Pancreas (tissue), 10 donors: Measurements from ENCODE around the gene PATE4. TPM values are rescaled to one million over a fixed set of nuclear protein-coding genes. Genes with fewer than 3 reads are reported as not detected.

Experiments used
- ATAC-seq, 4 donors: fragments of 200-7000 bp; cut with Tn5 transposase; one replicate each; pipeline versions ENCODE4 v1.8.0 to v1.9.1; 2020; ENCODE audit warnings: mild to moderate bottlenecking in 4 of 4, moderate library complexity in 4 of 4
- DNase-seq, 6 donors: peaks; one replicate each; pipeline ENCODE4 v3.0.0-alpha.2; 2020
- FAIRE-seq: peaks from 2 replicates; lab custom pipeline; 2012; peaks lifted over from hg19 to GRCh38; lab: Jason Lieb, UNC
- H3K27ac ChIP-seq, 4 donors: fragments of 200-600 bp; sonication (generic); 1 replicate in 3 of 4; 2 replicates in 1 of 4; pipeline versions ENCODE4 v1.5.0 to v1.8.0; 2020
- H3K27me3 ChIP-seq, 4 donors: fragments of 200-600 bp; one replicate each; pipeline ENCODE4 v1.8.0; 2021
- H3K36me3 ChIP-seq, 3 donors: fragments of 200-600 bp; sonication (generic) in 1 of 3; one replicate each; pipeline versions ENCODE4 v1.5.0 to v1.8.0; 2020 to 2021
- H3K4me1 ChIP-seq, 3 donors: fragments of 200-600 bp; one replicate each; pipeline ENCODE4 v1.8.0; 2021
- H3K4me3 ChIP-seq, 4 donors: fragments of 200-600 bp; sonication (generic) in 2 of 4; one replicate each; pipeline versions ENCODE4 v1.5.0 to v1.8.0; 2020 to 2021
- H3K9me3 ChIP-seq, 4 donors: fragments of 200-600 bp; one replicate each; pipeline ENCODE4 v1.8.0; 2021
- WGBS, 2 donors: extraction: QIAGEN DNeasy Blood & Tissue Kit; methylation state at CpG; one replicate each; pipeline ENCODE4 v1.1.7; 2013; 5-methylcytosine and 5-hydroxymethylcytosine counted together
- intact Hi-C, 3 donors: fragments of 100-400 bp; cut with DNase I; formaldehyde crosslinking; loops; one replicate each; pipeline versions ENCODE4 v1.11.1 to v1.14.2; 2022
- polyA plus RNA-seq, 2 donors: library from polyadenylated mRNA; stranded (reverse); fragments of 200-250 nt; gene quantifications; one replicate each; pipeline ENCODE4 v1.2.3, GENCODE V29; 2013
- total RNA-seq, 6 donors: library from RNA; stranded (reverse); fragmentation: NEBNext Ultra II Directional in 4 of 6; extraction: Animal tissue kit (Norgen Biotek cat#: 25700) in 4 of 6; gene quantifications; one replicate each; pipeline versions ENCODE4 v1.2.1 to v1.2.4, GENCODE V29; 2021 to 2023
- TF ChIP-seq, protein P1 (sequence below), 4 donors: fragments of 200-600 bp; sonication (generic) in 3 of 4; IDR thresholded peaks; one replicate each; pipeline versions ENCODE4 v1.5.0 to v1.8.0; 2021; ENCODE audit warnings: antibody characterized with exemption in 4 of 4
- donor health status: healthy with polysubstance abuse.
- donor health status: DM: no; HTN: no; CAD: no; lungs with moderate emphysema.
- donor health status: DM: no; HTN: no; CAD: no.
- donor health status: control.
- donor health status: control.
- donor health status: Bipolar disorder and iron deficiency.
- donor health status: DM: yes; HTN: yes; CAD: no.
- donor health status: DM: no; HTN: no; CAD: no.
- donor health status: DM: no; HTN: no; CAD: no.
- donor health status: DM: yes; HTN: yes; CAD: no.

Gene PATE4
- total and polyA plus RNA-seq, 8 donors: not detected

DNA sequence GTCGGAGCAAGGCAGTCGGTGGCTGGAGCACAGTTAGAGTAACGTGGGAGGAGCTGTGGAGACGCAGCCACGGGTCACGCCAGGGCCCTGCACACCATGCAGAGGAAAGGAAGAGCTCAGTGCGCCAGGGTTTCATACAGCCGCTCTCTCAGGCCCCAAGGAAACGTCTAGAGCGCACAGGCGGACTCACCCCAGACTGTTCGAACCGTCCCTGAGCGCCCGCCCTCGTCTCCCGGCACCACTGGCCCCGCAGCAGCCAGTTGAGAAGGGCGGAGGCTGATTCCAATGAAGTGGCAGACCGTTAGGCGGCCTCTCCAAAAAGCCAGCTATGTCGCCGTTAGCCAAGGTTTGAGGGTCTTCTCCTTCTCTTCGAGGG, 53.9 kb downstream of the PATE4 start:
- 12 to 23% methylated on average over 24 of the region's 24 CpGs for WGBS, 2 donors
- Histone ChIP-seq H3K9me3 (no peaks in the 10 kb centered on the region), H3K4me1 (peaks cover 0 to 7% (median 6%) of the 10 kb centered on the region in 3 donors), H3K27ac (peak overlapping the region; percentile 85 to 92 (median 90)), H3K4me3 (peak overlapping the region; percentile 64 to 91 (median 87)), H3K36me3 (no peaks in the 10 kb centered on the region), H3K27me3 (no peaks in the 10 kb centered on the region)
- DNase-seq: peak in 4 of 6 donors; percentile 34 to 67 (median 54)
- FAIRE-seq: no peak
- peak; percentile 15 to 58 (median 31) for ATAC-seq
- intact Hi-C loops: no loop called here
- TF ChIP-seq, protein P1, sequence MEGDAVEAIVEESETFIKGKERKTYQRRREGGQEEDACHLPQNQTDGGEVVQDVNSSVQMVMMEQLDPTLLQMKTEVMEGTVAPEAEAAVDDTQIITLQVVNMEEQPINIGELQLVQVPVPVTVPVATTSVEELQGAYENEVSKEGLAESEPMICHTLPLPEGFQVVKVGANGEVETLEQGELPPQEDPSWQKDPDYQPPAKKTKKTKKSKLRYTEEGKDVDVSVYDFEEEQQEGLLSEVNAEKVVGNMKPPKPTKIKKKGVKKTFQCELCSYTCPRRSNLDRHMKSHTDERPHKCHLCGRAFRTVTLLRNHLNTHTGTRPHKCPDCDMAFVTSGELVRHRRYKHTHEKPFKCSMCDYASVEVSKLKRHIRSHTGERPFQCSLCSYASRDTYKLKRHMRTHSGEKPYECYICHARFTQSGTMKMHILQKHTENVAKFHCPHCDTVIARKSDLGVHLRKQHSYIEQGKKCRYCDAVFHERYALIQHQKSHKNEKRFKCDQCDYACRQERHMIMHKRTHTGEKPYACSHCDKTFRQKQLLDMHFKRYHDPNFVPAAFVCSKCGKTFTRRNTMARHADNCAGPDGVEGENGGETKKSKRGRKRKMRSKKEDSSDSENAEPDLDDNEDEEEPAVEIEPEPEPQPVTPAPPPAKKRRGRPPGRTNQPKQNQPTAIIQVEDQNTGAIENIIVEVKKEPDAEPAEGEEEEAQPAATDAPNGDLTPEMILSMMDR (IDR thresholded peaks at IDR 0.05): no peak

DNA sequence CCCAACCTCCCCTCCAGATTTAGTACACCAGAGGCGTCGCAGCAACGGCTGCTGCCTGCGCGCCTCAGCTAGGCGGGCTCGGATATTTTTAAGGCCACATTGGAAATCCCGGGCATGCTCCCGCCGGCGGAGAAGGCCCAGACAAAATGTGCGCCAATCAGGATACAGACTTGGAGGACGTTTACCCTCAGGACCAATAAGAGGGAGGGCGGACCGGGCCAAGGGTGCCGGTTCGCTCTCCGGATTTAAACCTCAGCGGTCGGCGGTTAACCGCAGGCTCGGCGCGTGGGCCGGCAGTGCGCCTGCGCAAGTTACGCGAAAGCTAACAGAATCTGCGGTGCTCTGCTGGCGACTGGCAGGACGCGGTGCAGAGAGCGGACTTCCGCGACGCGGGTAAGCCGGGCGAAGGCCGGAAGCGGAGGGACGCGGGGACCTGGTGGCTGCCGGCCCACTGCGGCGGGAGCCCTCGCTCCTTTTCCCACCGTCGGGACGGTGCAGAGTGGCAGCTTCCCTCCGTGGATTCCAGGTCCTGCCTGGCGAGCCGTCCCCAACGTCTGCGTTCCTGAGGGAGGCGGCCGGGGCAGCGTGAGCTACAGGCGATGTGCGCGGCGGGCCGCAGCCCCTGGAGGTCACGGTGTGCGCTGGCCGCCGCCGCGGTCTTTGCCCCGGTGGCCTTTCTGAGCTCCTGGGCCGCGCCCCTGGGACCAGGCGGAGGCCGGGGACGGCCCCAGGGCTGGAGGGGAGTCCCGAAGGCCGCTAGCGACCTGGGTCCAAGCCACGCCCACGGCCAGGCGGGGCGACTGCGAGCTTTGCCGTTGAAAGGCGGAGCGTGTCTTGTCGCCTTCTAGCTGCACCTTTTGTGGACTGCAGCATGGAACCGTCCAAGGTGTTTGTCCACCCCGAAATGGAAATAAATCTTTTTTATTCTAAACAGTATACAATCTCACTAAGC, 54.5 kb downstream of the PATE4 start, which contains the start of gene HYLS1:
Gene HYLS1 (plus strand): TSS at position 296 of the 952 bp plus-strand sequence. CDS start 11,701 bp downstream, outside the sequence.
- H3K4me1 ChIP-seq: peaks cover 0 to 7% (median 6%) of the 10 kb centered on the region in 3 donors
- no peaks in the 10 kb centered on the region for H3K36me3 ChIP-seq
- peak within 1 kb of the TSS; percentile 64 to 91 (median 87) for H3K4me3 ChIP-seq
- 0 to 2% methylated on average over 88 to 91 of the region's 91 CpGs for WGBS, 2 donors
- TF ChIP-seq, protein P1 (IDR thresholded peaks at IDR 0.05): peak in 1 of 4 donors; percentile 8
- ATAC-seq: peak; percentile 94 to 98 (median 95)
- peak within 1 kb of the TSS; percentile 85 to 92 (median 90) for H3K27ac ChIP-seq
- no peaks in the 10 kb centered on the region for H3K27me3 ChIP-seq
- peak; percentile 88 to 96 (median 92) for DNase-seq
- intact Hi-C loops: no loop called here
- H3K9me3 ChIP-seq: no peaks in the 10 kb centered on the region
- FAIRE-seq: peak; percentile 32

Other genes with a start within 250 kb of the PATE4 start
- gene STT3A, start 240.5 kb upstream of the PATE4 start, total RNA-seq: 100 to 1,000 TPM in 3 of 6 donors, 10 to 100 TPM in 3; 83.8 to 121 (median 101) TPM
- gene STT3A, start 240.5 kb upstream of the PATE4 start, polyA plus RNA-seq: 10 to 100 TPM; 37.4 to 66.0 TPM
- 1 to 10 TPM in 3 of 6 donors, under 1 TPM in 3; 0.42 to 3.0 (median 0.91) TPM for gene CHEK1, start 208.2 kb upstream of the PATE4 start, total RNA-seq
- gene CHEK1, start 208.2 kb upstream of the PATE4 start, polyA plus RNA-seq: 1 to 10 TPM in 1 of 2 donors, under 1 TPM in 1; 0.40 to 1.3 TPM
- not detected for gene ACRV1, start 152.5 kb upstream of the PATE4 start, total RNA-seq
- not detected for gene ACRV1, start 152.5 kb upstream of the PATE4 start, polyA plus RNA-seq
- not detected for gene PATE1, start 87.0 kb upstream of the PATE4 start, total RNA-seq
- gene PATE1, start 87.0 kb upstream of the PATE4 start, polyA plus RNA-seq: not detected
- under 1 TPM in 1 of 6 donors, not detected in 5; 0.08 TPM for gene PATE2, start 54.5 kb upstream of the PATE4 start, total RNA-seq
- gene PATE2, start 54.5 kb upstream of the PATE4 start, polyA plus RNA-seq: not detected
- not detected for gene PATE3, start 45.2 kb upstream of the PATE4 start, total RNA-seq
- not detected for gene PATE3, start 45.2 kb upstream of the PATE4 start, polyA plus RNA-seq
- 1 to 10 TPM in 3 of 6 donors, under 1 TPM in 3; 0.71 to 2.4 (median 1.2) TPM for gene HYLS1, start 54.4 kb downstream of the PATE4 start, total RNA-seq
- gene HYLS1, start 54.4 kb downstream of the PATE4 start, polyA plus RNA-seq: 1 to 10 TPM; 1.6 to 2.3 TPM
- 10 to 100 TPM in 4 of 6 donors, 1 to 10 TPM in 2; 8.9 to 17.9 (median 11.5) TPM for gene PUS3, start 69.9 kb downstream of the PATE4 start, total RNA-seq
- gene PUS3, start 69.9 kb downstream of the PATE4 start, polyA plus RNA-seq: 10 to 100 TPM in 1 of 2 donors, 1 to 10 TPM in 1; 10.0 to 10.6 TPM
- under 1 TPM; 0.41 to 0.98 (median 0.64) TPM for gene DDX25, start 71.2 kb downstream of the PATE4 start, total RNA-seq
- 1 to 10 TPM in 1 of 2 donors, under 1 TPM in 1; 0.49 to 7.1 TPM for gene DDX25, start 71.2 kb downstream of the PATE4 start, polyA plus RNA-seq
- under 1 TPM in 2 of 6 donors, not detected in 4; 0.28 to 0.52 TPM for gene VSIG10L2, start 112.7 kb downstream of the PATE4 start, total RNA-seq
- under 1 TPM; 0.14 to 0.15 TPM for gene VSIG10L2, start 112.7 kb downstream of the PATE4 start, polyA plus RNA-seq
- 10 to 100 TPM in 1 of 6 donors, 1 to 10 TPM in 5; 2.0 to 10.7 (median 4.5) TPM for gene CDON, start 229.6 kb downstream of the PATE4 start, total RNA-seq
- gene CDON, start 229.6 kb downstream of the PATE4 start, polyA plus RNA-seq: 1 to 10 TPM in 1 of 2 donors, under 1 TPM in 1; 0.80 to 1.3 TPM